NCI-H2227 treated with DMSO at 0.1 percent for 48 hours (cell line): ENCODE data around the gene LIN54.
"Not testable (repeated sequence)": the region's sequence is repeated elsewhere in the genome, so short reads cannot be mapped to it uniquely, and the experiment has no call there.

ENCODE experiments used
- DNase-seq: peaks from one replicate; lab custom pipeline; 2025; lab: John Stamatoyannopoulos, UW

The LIN54 gene

GRCh38 chr4:82939414-82939813, 71.2 kb downstream of the LIN54 start:
- no peak for DNase-seq

GRCh38 chr4:82934441-82934840, 76.2 kb downstream of the LIN54 start:
- no peak for DNase-seq

DNA sequence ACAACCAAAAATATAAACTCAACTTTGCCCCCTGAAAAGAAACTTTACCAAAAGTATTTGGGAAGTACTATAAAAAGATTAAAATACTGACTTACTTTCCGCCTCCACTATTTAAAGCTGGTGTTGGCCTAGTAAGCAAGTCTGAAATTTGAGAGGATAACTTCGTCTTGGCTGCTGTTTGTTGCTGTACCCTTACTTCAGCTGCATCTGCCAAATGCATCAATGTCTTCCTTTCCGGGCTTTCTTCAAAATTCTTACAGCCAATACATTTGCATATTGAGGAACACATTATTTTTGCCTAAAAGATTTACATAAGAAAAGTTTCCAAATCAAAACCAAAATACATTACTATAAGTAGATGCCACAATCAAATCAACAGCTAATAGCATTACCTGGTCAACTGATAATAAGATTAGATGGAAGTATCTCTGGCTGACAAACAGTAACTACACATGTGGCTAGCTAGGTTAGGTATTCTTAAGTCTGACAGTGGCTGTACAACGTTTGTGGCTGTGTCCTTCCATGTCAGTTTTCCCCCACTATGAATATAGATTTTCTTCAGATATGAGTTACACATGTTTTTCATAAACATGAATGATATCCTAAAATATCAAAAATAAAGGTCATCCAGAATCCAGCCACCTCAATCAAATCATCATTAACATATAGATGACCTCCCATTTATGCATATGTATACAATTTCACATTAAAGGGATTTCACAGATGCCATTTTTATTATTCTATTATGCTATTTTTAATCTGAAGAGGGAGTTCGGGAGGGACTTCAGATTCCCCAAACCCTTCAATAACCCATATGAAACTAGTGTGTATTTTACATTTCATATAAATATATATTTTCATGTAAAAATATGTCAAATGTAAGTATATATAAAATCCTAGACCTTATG, 79.5 kb downstream of the LIN54 start:
- no peak for DNase-seq

DNA sequence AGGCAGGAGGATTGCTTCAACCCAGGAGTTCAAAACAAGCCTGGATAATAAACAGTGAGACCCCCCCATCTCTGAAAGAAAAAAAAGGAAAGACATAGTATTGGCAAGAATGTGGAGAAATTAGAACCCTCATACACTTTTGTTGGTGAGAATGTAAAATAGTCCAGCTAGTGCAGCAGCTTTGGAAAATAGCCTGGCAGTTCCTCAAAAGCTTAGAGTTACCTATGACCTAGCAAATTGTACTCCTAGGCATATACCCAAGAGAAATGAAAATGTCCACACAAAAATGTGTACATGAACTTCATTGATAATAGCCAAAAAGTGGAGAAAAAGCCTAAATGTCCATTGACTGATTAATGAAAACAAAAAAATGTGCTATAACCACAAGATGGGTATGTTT, 88.8 kb downstream of the LIN54 start:
- DNase-seq: no peak

- no peak for DNase-seq
These were observed 91.2 kb downstream of the LIN54 start for GRCh38 chr4:82919386-82919785.

- DNase-seq: no peak
These were observed 92.5 kb downstream of the LIN54 start for GRCh38 chr4:82918091-82918490.

- DNase-seq: not testable (repeated sequence)
These were observed 96.7 kb downstream of the LIN54 start for GRCh38 chr4:82913968-82914367.

DNA sequence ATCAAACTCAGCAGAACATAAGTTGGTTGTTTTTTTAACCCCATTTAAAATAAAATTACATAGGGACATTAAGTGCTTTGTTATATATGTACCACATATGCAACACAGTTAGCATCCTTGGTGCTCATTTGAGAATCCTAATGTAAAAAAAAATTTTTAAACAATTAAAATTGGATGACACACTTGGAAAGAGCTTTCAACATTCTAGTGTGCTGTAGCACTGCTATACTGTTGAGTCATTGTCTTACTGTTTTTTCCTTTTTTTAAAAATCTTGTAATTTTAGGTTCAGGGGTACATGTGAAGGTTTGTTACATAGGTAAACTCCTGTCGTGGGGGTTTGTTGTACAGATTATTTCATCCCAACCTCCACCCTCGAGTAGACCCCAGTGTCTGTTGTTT, 97.3 kb downstream of the LIN54 start:
- no peak for DNase-seq

DNA sequence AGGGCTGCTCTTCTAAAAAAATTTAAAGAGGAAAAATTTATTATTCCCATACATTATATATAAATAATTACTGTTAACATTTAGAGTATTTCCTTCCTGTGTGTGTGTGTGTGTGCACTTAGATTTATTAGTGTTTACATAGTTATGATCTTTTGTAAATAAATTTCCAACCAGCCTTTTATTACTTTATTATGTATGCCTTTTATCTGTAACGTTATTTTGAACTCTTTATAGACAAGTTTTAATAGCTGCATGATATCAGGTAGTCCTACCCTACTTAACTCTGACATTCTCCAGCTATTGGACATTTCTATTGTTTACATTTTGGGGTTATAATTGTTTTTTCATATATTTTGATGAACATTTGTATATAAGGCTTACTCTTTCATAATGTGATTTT, 101.3 kb downstream of the LIN54 start:
- DNase-seq: no peak

DNA sequence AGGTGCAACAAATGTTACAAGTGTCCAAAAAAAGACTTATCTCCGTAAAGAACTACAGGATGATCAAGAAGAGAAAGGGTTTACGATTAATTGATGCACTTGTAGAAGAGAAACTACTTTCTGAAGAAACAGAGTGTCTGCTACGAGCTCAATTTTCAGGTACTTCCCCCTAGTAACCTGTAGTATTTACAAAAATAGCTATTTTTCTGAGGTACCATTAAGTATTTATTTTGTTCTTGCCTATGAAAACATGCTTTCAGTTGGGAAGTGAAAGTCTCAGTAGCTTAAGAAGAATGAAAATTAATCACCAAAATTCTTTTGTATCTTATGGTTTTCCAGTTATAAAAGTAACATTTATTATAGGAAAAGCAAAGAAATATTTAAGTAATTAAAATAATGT, 104.2 kb downstream of the LIN54 start:
- no peak for DNase-seq

DNA sequence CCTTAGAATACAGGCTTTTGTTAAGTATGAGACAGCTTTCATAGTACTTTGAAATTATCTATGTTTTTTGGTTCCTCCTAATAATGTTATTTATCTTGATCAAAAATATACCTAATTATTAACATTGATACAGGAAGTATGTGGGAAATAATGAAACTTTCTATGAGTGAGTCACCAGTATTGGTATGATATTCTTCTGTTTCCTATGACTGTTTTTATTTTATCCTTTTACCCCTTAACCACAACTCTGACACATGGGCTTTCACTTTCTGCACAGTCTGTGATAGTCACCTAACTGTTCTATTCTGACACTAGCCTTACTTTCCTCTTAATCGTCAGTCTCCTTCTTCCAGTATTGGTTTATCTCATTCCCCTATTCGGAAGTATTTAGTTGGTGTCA, 105.4 kb downstream of the LIN54 start:
- no peak for DNase-seq

- DNase-seq: no peak
These were observed 106.9 kb downstream of the LIN54 start for GRCh38 chr4:82903737-82904136.

DNA sequence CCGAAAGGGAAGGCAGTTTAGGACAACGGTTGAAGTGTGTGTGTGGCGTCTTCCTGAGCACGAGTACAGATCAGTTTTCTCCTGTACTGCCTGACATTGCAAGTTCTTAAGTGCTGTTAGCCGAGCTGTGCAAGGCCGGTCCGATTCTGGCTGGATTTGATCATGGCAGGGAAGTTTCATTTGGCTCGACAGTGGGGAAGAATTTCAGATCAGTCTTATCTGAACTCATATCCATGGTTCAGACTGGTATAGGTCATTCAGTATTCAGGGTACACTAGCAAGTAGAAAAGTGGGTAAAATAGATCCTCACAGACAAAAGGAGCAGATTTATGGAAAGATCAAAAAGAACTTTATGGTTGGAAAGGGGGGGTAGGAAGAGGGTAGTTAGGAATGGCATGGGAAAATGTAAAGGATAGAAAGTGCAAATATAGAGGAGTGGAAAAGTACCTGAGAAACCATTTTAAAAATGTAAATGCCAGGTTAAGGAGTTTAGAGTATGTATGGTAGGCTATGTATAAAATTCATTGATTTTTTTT, 109.4 kb downstream of the LIN54 start:
- DNase-seq: no peak

- peak; percentile 91 for DNase-seq
These were observed 110.0 kb downstream of the LIN54 start, which contains the start of gene THAP9 for GRCh38 chr4:82900411-82901182. TSS of gene THAP9 (plus strand) at chr4:82900735. CDS start at chr4:82900803, 68 bp downstream.

GRCh38 chr4:82900066-82900410, 110.6 kb downstream of the LIN54 start:
- DNase-seq: peak; percentile 40

- no peak for DNase-seq
These were observed 111.1 kb downstream of the LIN54 start for GRCh38 chr4:82899374-82900065.

DNA sequence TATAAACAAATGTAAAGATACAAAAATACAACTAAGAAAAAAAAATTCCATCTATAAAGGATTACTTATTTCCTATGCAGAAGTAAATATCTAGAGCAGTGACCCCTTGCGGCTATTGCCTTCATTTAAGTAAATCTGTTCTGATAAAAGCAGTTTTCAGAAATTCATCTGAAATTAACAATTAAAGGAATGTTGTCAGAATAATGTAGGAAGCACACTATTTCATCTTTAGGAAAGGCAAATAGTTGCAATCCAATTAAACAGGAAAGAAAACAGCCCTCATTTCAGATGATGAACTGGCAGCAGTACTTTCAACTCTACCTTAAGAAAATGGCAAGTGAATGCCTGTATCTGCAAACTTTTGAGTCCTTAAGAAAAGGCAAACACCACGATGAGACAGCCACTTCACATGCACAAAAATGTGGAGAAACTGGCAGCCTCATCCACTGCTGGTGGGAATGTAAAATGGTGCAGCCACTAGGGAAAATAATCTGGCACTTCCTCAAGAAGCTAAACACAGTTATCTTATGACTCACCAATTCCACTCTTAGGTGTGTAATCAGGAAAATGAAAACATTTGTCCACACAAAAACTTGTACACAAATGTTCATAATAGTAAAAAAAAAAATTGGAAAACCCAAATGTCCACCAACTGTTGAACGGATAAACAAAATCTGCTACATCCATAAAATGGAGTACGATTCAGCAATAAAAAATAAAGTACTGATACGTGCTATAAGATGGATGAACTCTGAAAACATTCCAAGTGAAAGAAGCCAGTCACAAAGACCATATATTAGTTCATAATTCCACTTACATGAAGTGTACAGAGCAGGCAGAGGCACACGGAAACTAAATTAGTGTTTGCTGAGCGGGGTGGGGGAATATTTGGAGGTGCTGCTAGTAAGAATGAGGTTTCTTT, 112.0 kb downstream of the LIN54 start:
- DNase-seq: no peak

DNA sequence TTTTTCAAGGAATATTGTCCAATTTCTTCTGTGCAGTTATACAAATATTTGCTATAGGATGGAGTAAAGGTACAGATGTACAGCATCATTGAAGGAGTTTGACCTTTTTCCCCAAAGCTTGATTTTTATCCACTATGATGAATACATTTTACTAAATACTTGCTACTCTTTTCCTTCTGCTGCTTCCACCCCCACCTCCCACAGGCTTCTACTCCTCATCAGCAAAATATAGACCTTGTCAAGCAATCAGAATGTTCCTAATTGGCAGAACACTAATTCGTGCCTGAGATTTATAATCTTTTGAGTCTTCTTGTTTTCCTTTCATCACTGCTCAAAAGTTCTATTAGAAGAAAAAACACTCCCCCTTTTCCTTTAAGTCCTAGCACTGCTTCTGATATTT, 113.9 kb downstream of the LIN54 start:
- no peak for DNase-seq

GRCh38 chr4:82893942-82894341, 116.7 kb downstream of the LIN54 start:
- no peak for DNase-seq

DNA sequence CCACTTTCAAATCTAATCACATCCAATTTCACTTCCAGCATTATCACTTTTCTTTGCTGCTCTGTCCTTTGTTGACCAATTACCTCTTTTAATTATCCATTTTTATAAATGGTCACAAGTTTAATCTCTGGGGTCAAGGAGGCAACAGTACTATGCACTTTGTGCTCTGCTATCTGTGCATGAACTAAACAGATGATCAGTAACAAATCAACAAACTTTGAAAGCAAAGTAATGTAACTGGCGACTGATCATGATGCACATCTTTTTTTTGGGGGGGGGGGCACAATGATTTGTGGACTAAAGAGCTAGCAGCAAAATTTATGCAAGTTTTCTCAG, 118.2 kb downstream of the LIN54 start:
- no peak for DNase-seq

GRCh38 chr4:82891707-82892466, 118.7 kb downstream of the LIN54 start:
- DNase-seq: no peak
